HG03520 (cell line): ENCODE measurements around the gene SHISA2.

Experiments
- ATAC-seq: cut with Tn5 transposase; IDR thresholded peaks from one replicate; pipeline ENCODE4 v1.9.1; 2021; ENCODE audit warnings: mild to moderate bottlenecking, moderate library complexity; ENCODE audit not compliant: unreplicated experiment

SHISA2 gene

DNA sequence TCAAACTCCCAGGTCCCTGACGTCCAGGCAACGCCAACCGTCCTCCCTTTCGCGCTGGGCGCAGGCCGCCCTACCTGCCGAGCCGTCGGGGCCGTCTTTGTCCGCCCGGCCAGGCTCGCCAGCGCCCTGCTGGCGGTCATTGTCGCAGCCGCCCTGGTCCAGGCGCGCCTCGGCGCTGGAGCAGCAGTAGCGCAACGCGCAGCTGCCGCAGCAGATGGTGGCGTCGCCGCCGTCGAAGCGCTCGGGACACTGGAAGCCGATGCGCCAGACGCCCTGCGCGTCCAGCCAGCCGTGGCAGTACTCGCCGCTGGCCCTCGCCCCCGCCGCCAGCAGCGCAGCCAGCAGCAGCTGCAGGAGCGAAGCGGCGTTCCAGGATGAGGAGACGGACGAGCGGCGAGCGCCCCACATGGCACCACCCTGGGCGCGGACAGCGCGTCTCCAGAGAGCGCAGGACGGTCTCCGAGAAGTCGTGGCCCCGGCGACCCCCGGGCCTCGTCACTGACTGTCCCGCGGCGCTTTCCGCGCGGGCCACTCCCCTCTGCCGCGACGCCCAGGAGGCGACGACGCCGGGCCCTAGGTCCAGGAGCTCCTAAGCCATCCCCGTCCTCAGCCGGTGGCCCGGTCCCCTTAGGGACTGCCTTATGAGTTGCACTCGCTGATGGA, 1.1 kb downstream of the SHISA2 start:
- no peak for ATAC-seq

DNA sequence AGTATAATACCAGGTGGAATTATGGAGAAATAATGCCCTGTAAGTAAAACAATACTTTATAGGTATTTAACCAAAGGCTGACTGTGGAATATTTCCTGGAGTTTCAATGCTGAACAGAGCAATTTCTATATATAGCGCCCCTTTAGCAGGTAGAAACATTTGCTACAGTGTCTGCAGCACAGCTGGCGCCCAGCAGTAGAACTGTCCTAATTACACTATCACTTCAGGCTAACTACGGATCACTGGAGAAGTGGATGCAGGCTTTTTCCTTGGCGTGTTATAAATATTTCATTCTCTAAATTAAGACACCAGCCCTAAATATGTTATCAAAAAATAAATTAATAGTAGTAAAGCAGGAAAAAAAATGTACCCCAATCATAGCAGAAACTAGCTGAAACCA, 3.1 kb downstream of the SHISA2 start:
- no peak for ATAC-seq

DNA sequence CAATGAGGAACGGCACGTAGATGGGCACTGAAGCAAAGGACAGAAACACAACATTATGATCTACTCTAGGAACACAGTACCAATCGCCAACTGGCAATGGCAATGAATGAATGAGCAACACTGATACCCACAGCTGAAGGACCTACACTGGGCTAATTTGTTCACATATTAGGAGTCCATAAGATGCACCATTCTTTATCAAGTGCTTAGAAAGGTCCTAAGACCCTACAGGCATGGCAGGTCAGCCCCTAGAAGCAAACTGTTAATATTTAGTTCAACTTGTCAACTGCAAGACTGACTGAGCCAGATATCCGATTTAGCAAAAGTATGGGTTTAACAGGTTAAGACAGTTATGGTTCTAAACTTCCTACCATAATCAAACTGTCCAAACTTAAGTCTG, 4.8 kb downstream of the SHISA2 start:
- ATAC-seq = no peak

DNA sequence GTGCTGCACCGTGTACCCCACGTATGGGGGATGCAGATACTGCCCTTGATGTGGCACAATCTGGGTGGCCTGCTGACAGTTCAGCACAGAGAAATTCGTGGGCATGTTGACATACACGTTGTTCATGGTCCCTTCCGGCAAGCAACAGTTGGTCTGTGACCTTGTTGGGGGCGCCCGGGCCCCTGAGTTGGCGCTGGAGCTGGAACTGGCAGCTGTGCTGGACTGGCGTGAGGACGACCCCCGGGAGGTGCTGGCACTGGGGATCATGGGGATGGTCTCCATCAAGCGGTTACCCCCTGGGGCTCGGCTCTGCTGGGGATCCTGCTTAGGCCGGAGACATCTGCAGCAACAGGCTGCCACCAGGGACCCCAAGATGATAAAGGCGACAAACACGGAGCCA, 5.2 kb downstream of the SHISA2 start:
- ATAC-seq = no peak

DNA sequence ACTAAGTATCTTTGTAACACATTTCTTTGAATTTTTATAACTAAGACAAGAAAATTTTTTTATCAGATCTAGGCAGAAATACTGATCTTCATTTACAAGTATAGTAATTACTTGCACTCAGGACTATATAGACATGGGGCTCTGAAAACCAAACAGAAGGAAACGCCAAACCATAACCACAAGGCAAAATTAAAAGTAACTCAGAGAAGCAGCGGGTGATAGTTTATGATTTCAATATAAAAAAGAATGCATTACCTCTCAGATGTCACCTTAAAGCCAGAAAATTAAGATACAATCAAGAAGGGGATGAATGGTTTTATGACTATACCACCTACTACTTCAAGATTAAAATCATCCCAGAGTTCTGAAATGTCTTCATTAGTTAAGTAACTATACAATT, 6.7 kb downstream of the SHISA2 start:
- no peak for ATAC-seq

DNA sequence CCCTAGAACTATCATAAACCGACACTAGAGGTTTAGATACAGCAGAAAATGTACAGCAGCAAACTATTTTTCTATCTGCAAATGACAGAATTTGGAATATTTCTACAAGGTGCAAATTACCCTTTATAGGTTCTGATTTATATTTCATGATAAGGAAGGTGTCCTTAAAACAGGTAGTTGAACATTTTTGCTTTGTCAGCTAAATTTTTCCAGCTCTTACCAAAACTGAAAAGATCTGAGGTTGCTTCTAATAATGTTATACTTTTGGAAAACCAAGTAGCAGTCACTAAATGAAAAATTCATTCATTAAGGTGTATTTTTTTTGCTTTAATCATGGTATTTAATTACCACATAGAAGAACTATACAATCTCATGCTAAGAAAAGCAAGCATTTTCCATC, 9.0 kb downstream of the SHISA2 start:
- no peak for ATAC-seq

DNA sequence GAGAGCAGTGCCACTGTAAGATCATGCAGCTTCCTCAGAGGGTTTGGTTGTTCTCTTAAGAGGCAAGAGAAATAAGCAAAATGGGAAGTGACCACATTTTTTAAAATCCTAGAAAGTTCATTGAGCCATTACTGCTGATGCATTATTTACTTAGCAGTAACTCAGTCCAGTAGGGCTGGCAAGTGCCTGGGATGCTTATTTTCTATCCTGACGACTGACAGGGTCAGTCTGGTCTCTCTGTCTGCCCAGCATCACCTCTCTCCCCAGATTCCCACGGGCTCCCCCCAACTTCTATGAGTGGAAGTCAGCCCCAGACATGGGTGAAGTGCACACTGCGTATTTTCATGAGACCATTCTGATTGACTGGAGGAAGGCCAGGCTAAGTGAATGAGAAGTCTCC, 10.4 kb downstream of the SHISA2 start:
- ATAC-seq = no peak

DNA sequence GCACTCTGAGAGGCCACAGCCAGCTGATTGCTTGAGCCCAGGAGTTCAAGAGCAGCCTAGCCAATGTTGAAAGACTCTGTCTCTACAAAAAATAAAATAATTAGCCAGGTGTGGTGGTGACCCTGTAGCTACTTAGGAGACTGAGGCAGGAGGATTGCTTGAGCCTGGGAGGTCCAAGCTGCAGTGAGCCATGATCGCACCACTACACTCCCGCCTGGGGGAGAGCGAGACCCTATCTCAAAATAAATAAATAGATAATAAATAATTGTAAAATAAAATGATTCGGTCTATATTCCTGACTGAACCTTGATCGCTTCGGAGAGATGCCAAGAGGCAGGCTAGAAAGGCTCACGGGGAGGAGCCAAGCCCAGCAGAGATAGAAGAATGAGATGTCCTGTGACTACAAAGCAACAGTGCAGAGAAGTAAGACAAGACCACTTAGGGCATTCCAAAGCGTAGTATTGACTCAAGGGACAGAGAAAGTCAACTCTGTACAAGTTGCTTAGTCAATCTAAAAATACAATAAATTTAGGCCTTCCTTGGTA, 12.8 kb downstream of the SHISA2 start:
- ATAC-seq = no peak

DNA sequence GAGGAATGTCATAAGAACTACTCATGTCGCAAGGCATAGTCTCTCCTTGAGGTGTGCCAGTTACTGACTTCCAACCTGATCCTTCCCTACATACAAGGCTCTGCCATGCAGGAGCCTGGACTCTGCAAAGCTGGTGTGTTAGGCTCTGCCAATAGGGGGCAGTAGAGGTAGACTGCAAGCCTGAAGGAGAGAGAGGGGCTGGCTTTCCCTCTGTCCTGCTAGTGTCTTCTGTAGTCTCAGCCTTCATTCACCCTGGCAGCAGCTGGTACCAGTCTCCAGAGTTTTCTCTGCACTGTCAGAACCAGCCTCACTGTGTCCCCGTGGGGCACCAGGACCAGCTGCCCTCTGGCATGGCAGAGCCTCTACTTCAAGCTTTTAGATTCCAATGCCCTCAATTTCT, 14.5 kb downstream of the SHISA2 start:
- ATAC-seq = no peak

DNA sequence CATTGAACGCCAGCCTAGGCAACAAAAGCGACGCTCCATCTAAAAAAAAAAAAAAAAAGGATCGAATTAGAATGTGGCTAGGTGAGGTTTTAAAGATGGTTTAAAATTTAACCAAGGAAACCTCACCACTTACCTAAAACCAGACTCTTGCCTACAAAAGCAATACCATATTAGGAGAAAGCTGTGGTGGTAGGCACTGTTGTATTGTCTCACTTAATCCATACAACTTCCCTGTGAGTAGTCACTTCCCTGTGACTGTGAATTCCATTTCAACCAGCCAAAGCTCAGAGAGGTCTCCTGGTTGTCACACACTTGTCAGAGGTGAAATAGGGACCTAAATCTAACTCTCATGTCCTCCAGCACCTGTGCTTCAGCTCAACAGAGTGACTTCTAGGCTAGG, 15.4 kb downstream of the SHISA2 start:
- ATAC-seq = no peak

DNA sequence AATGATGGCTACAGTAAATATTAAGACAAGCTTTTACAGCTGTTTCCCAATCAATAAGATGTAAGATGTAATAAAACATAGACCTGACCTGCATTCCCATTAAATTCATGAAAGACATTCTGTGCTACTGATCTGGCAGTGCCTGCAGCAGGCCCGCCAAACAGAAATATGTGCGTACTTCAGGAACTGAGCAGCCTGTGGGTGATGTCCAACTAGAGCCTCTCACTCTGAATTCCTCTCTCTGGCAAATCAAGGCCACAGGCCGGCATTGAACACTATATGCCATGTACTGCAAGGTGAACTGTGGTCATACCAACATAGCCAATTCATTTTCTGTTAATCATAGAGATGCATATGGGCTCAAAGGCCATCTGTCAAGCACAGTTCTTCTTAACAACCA, 17.8 kb downstream of the SHISA2 start:
- ATAC-seq = no peak

DNA sequence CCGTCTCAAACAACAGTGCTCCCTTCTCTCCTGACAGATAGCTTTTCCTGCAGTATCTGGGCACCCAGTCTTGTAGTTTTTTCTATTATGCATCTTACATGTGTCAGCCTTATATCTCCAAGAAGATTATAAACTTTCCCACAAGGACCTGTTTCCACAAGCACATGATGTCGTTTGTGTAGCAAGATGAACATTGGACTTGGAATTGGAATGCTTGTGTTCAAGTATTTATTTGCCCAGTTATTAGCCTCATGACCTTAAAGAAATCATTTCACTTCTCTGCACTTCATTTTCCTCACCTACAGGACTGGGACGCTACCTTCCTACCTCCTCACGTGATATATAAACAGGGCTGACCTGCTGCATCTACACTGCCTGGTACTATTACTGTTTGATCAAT, 21.5 kb downstream of the SHISA2 start:
- no peak for ATAC-seq

DNA sequence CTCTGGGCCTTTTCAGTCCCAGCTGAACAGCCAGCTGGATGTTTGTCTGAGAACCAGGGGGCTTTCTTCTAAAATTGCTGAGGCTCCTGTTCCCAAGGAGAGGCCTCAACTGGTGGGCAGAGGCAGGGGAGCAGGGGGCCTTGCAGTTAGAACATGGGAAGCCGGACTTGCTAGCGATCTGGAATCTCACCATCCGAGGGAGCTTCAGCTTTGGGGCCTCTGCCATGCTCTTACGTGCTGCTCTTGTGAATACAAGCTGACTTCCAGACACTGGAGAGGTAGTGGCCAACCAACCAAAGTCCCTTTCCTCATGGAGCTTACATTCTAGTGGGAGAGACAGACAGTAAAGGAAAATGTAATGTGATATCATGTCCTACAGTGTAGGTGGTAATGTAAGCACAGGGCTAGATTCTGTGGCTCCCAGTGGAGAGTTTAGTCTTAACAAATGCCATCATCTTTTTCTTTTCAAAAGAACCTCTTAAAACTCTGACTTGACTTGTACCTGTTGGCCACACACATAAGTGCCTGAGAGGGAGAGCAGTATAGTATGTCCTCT, 22.2 kb downstream of the SHISA2 start:
- no peak for ATAC-seq

DNA sequence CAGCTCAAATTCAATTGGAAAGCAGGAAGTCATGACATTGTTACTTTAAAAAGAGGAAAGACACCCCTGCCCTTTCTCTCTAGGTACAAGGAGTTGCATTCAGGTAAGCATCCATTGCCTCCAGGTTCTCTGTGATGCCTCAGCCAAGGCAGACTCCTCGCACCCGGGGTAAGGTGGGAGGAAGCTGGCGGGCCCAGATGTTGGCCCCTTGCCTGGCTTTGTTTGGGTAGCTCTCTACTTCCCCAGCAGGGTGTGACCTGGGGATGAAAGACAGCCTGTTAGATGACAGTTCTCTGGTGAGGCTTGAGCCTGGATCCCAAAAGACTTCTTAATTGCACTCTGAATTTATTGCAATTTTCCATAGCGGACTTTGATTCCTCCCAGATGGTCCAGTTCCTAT, 25.6 kb downstream of the SHISA2 start:
- ATAC-seq = no peak

DNA sequence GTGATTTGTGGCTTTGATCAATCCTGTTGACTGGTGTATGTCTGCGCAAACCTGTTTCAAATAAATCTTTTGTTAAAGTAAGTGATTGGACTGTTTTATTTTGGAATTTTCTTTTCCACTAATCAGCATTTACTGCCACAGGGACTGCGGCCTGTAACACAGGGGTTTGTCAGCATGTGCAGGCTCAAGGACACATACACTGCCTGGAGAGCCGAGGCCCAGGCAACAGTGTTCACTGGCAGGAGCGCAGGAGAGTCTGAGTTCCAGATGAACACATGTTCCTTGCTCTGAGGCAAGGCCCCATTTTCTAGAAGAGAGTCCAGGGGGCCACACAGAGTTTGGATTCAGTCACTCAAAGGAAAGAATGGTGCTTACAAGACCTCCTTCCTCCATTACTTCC, 26.0 kb downstream of the SHISA2 start:
- ATAC-seq = no peak

DNA sequence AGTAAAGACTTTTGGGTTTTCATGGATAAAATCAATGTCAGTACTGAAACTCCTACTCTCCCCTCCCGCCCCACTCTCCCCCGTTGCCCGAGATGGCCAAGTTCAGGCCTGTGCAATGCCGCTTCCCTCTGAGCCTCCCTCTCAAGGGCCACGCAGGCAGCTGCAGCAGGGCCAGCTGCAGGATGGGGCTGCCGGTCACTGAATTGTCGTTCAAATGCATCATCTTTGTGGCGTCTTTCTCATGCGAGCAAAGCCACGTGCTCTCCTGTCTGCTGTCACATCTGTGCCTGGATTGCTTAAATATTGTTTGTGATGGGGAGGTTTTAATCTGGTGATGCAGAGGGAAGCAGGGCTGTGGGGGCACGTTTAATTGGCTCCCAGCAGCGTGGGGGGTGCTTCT, 26.6 kb downstream of the SHISA2 start:
- no peak for ATAC-seq

DNA sequence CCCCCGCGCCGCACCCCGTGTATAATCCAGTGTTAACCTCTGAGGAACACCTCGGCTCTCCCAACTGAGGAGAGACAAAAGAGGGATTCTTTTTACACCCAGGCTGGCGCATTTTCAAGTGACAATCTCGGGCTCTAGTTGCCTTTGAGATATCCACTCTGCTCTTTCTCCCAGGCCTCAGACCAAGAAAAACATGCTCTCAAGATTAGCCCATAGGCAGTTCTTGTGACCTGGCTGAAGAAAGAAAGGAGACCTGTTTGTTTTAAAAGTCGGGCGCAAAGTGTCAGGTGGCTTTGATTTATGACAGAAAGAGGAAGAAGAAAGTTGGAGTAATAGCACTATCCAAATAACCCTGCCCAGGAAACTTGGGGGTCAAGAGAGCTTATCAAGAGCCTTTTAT, 27.3 kb downstream of the SHISA2 start:
- no peak for ATAC-seq

DNA sequence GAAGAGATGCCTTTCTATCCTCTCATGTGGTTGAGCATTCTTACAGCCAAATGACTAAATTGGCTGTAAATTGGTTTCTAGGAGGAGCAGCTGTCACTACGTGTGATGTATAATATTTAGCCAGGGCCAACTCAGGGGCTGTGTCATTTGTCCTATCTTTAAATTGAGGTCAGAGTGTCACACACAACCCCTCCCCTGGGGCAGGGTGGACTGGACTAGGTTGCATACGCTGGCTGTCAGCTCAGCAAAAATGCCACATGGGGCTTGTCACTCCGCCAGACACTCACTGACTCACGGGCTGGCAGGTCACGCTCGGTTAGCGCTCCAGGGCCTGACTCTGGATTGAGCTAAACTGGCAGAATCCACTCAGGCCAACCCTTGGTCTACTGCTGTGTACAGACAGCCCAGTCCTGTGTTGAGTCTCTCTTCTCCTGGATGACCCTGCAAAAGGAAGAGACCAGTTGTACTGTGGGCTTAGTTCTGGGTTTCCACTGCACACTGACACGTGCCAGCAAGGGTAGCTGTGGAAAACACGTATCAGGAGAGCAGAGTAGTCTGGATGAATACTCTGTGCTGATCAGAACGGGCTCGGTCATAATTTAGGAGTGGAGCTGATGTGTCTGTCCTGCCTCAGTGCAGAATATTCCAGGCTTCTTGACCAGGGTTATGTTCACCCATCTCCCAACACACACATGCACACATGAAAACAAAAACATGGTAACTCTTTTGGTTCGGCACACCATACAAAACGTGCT, 29.1 kb downstream of the SHISA2 start:
- ATAC-seq = no peak

DNA sequence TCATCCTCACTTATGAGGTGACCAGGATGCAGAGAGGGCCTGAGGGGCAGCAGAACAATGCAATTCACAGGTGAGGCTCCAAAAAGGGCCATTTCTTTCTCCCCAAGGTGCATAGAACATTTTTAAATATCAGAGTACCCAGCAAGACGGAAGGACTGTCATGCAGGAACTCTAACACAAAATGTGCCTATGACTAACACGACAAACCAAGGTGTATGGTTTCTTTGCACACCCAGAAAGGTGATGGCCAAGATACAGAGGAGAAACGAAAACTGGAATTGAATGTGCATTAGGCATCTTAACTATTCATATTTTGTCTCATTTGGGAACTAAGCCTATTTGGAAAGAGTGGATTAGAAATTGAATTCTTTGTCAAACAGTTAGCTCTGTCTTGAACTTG, 29.9 kb downstream of the SHISA2 start:
- ATAC-seq = no peak

DNA sequence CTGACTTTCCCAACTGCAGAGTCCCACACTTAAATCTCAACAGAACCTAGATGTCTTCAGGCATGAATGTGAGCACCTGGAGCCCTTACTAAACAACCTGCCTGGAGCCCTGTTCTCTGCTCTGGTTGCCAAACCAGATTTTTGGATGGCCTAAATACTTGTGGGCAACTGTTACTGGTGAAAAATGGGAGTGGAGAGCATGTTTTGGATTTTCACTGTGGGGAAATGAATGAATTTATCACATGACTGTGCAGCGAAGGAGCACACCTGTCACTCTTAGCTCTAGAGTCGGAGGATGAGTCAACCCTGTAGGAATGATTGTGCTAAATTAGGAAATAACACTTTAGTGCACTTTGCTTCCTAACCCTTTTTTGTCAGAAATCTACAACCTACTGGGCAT, 30.3 kb downstream of the SHISA2 start:
- no peak for ATAC-seq

DNA sequence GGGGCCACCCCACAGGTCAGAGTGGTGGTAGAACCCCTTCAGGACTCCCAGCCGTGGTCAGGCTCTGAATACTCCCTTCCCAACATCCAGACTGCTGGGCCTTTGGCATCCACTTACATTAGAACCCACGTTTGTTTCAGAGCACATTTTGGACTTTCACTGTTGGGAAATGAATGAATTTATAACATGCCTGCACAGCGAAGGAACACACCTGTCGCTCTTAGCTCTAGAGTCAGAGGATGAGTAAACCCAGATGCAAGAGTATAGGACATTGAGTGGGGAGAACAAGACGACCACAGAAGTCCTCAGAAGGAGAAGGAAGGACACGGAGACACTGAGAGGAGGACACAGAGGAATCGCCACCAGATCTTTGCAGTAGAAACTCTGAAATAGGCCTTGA, 30.9 kb downstream of the SHISA2 start:
- ATAC-seq = no peak
